Endometrial microvascular endothelial cells (primary cell): ENCODE measurements around the gene TSHZ2. TPM values are rescaled to one million over a fixed set of nuclear protein-coding genes. Genes with fewer than 3 reads are reported as not detected.
"Not testable (repeated sequence)": the region's sequence is repeated elsewhere in the genome, so short reads cannot be mapped to it uniquely, and the experiment has no call there.

Experiments
- in situ Hi-C: cut with HindIII; loops from 2 replicates; pipeline ENCODE4 v1.10.0; 2017; ENCODE audit warnings: low sequenced_read_pairs, low pct_unique_long_range_greater_than_20kb; ENCODE audit errors: inconsistent ontology term
- total RNA-seq: library from RNA; depleted of rRNA; stranded (reverse); fragments of >200 nt; gene quantifications from one replicate; pipeline ENCODE4 v1.2.3, GENCODE V29; 2015; ENCODE audit errors: inconsistent ontology term

TSHZ2 gene
- total RNA-seq, 1 donor from 2014 or later: not detected

- in situ Hi-C loops: no loop called here
Observed at GRCh38 chr20:53419693-53420460, 447.7 kb downstream of the TSHZ2 start.

- in situ Hi-C loops: no loop called here
Observed at GRCh38 chr20:53421343-53421742, 449.2 kb downstream of the TSHZ2 start.

GRCh38 chr20:53422039-53422438, 449.9 kb downstream of the TSHZ2 start:
- in situ Hi-C loops: no loop called here

DNA sequence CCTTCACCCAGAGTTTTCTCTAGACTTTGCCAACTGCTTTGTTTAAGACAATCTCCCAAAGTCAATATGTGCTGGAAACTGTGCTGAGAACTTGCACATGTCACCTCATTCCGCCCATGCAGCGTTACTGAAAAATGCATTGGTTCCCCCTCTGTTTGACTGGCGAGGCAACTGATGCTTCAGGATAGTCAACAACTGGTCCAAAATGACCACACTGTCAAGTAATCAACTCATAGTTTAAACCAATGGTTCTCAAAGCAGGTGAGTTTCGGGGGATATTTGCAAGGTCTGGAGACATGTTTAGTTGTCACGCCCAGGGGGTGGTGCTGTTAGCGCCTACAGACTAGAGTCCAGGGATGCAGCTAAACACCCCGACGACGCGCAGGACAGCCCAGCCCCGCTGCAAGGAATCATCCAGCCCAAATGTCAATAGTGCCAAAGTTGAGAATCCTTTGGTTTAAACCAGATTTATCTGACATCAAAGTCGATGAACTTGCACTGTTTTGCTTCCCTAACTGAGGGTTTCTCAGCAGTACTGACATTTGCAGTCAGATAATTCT, 451.5 kb downstream of the TSHZ2 start:
- in situ Hi-C loops: no loop called here

GRCh38 chr20:53425481-53425880, 453.3 kb downstream of the TSHZ2 start:
- in situ Hi-C loops: no loop called here

DNA sequence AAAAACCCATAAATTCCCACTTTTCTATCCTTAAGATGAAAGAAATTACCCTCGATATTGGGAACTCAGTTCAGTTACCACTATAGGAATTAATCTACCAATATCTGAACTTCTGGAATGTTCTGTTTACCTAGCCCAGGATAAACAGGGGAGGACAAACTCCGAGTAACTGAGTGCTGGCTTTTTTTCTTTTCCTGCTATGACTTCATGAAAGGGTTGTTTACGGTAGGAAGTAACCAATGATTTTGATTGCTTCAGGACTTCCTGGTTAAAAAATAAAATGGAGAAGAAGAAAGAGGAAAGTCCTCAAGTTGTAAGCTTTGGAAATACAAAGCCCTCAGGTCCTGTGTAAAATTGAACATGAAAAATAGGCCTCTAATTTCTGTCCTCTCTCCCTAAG, 453.8 kb downstream of the TSHZ2 start:
- in situ Hi-C loops: no loop called here

- in situ Hi-C loops: no loop called here
Observed at GRCh38 chr20:53426766-53427312, 454.7 kb downstream of the TSHZ2 start.

DNA sequence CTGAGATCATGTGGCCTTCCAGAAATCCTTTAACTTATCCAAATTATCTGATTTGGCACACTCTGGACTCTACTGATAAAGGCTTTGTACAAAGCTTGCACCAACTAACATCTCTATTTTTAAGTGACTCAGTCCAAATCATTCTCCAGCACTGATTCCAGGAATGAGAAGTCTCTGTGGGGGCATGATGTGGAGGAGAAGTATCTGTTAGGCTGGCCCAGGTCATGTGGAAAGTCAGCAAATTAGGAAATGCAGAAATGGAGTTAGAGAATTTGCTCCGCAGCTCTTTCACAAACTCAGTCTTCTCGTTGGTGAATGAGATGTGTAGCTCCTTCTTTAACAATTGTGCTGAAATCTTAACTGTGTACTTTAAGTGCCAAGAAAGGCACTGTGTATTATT, 455.8 kb downstream of the TSHZ2 start:
- in situ Hi-C loops: no loop called here

- in situ Hi-C loops: no loop called here
Observed at GRCh38 chr20:53428588-53428987, 456.4 kb downstream of the TSHZ2 start.

- in situ Hi-C loops: no loop called here
Observed at GRCh38 chr20:53428996-53429395, 456.8 kb downstream of the TSHZ2 start.

DNA sequence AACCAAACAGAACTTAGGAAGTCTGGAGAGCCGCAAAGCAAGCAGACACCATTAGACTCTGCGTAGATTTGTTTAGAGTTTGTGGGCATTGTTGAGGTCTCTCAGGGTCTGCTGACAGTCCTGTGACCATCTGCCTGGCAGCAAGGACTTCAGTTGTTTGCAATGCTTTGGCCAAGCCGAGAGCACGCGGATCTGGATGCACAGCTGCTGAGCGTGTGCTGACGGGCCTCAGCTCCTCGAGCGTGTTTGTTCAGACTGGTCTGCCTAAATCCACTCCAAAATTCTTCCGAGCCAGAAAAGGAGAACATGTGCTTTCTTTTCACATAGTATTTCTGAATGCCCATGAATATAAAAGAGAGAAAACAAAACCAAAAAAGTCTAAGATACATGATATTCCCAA, 462.5 kb downstream of the TSHZ2 start:
- in situ Hi-C loops: no loop called here

DNA sequence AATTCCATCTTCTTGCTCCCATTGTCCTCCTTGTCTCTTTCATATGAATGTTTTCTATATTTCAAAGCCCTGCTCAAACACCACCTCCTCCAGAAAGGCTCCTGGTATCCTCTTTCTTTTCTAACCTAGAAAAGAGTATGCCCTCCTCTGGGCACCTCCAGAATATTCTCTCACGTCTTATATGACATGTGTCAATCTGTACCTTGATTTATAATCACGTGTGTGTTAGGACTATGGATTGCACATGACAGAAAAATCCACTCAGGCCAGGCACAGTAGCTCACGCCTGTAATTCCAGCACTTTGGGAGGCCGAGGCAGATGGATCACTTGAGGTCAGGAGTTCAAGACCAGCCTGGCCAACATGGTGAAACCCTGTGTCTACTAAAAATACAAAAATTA, 464.8 kb downstream of the TSHZ2 start:
- in situ Hi-C loops: not testable (repeated sequence)

- in situ Hi-C loops: no loop called here
Observed at GRCh38 chr20:53438368-53438767, 466.2 kb downstream of the TSHZ2 start.

DNA sequence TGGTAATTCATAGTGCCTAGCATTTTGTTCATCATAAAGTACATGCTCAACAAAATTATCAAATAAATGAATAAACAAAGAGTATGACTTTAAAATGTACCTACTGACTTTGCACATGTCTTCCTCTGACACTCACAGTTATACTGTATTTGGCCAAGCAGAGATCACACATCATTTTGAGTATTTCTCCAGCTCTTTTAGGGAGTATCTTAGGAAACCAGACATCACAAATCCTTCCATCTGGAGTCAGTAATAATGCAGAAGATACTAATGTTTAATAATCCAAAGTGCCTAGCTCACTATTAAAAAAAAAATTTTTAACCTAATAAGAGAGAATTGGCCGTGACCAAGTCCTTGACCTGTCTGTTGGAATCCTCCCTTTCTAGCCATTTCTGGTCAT, 466.9 kb downstream of the TSHZ2 start:
- in situ Hi-C loops: no loop called here

DNA sequence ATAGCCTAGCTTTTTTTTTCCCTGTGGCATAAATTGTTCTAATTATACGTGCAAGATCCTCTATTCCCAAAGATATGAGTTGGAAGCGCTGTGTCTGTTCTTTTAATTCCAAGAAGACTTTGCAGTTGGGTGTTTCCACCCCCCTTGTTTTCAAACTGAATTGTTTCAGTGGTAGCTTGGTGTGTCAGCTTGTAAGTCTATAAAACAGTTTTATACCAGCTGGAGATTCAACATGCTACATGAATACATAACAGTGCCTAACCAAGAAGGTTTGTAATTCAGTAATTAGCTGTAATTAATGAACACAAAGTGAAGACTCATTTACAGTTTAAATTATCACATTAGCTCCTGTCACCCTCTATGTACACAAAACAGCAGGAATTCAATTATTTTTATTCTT, 467.5 kb downstream of the TSHZ2 start:
- in situ Hi-C loops: no loop called here

DNA sequence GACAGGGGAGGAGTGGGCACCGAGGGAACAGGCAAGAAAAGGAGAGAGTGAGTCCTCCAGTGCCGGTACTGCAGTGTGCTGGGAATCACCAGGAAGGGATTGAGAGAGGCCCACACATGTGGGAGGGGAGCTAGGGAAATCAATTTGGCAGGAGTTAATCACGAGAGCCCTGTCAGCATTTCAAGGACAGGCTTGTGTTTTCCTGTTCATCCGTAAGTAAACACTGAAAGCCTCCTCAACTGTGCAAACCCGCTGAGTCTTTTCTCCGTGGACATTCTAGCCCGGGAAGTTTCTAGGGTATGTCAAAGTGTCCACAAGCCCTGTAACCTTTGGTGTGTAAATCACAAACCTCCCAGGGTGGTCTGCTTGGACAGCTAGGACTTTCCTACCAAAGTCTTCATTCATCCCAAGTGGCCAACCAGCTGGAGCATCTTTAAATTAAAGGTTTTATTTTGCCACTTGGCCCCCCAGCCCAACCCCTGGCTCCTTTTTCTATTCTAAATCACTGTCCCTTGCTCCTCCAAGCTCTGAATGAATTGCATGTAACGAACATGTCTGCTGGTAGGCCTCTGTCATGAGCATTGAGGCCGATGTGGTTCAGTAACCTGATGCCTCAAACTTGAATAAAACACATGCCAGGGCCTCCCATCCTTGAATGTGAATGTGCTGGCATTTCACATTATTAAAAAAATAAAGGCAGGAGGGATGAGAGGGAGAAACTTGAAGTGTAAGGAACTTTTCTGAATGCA, 472.4 kb downstream of the TSHZ2 start:
- in situ Hi-C loops: no loop called here

DNA sequence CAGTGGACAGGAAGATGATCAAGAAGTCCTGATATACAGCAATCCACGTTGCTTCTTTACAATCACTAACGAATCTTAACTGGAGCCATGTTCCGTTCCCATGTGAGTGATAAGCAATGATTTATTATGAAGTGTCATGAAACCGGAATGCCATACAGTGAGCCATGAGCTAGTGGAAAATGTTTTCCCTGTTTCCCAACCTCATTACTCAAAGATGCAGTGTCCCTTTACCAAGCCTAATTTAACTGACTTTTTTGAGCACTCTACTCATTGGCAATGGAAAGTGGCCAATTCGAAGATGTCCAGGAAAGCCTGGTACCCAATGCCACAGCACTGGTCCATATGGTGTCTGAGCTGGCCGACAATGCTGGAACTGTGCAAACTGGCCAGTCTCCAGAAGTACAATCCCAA, 473.2 kb downstream of the TSHZ2 start:
- in situ Hi-C loops: no loop called here

DNA sequence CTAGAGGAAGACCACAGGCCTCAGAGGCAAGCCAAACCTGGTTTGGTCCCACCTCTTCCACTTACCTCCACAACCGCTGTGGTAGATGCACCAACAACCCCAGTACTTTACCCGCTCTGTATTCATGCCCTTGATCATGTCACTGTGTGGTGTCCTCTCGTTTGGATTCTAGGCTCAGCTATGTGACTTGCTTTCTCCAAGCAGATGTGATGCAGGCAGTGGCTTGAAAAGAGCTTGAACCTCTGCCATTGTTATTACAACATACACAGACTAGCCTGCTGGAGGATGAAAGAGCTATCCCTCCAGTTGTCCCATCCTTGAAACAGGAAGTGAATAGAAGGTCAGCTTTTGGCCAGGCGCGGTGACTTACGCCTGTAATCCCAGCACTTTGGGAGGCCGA, 473.8 kb downstream of the TSHZ2 start:
- in situ Hi-C loops: no loop called here

DNA sequence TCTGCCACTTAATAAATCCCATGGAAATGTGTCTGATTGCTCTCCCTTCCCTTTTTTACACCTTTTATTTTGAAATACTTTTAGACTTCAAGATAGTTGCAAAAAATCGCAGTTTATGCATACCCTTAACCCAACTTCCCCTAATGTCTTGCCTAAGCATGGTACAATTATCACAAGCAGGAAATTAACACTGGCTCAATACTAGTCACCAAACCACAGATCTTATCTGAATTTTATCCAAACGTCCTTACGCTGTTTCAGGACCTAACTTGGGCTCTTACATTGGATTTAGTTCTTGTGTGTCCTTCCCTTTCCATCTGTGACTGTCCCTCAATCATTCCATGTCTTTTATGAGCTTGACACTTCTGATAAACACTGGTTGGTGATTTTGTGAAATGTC, 475.2 kb downstream of the TSHZ2 start:
- in situ Hi-C loops: no loop called here

GRCh38 chr20:53448426-53448825, 476.3 kb downstream of the TSHZ2 start:
- in situ Hi-C loops: no loop called here
